WTC11 (cell line): Measurements from ENCODE around the gene SNTA1. TPM values are rescaled to one million over a fixed set of nuclear protein-coding genes. Genes with fewer than 3 reads are reported as not detected.

Source experiments
- ATAC-seq: fragments of 200-7000 bp; cut with Tn5 transposase; 2 replicates; pipeline ENCODE4 v1.10.0; 2021; ENCODE audit warnings: mild to moderate bottlenecking, moderate library complexity
- CTCF ChIA-PET: fragments of 300-600 bp; sonication (Branson Sonifier 250); formaldehyde crosslinking; loops from one replicate; lab custom pipeline; 2021; ENCODE audit warnings: antibody characterized with exemption; lab: Charles Lee
- POLR2A ChIA-PET: fragments of 350-600 bp; sonication (Branson Sonifier 250); formaldehyde crosslinking; loops from one replicate; lab custom pipeline; 2021; ENCODE audit warnings: antibody characterized with exemption; lab: Charles Lee
- DNase-seq: peaks from one replicate; pipeline ENCODE4 v3.0.0; 2021; ENCODE audit warnings: low spot score
- H3K27ac Mint-ChIP-seq: 2 replicates; pipeline ENCODE4 v1.8.0; 2021; ENCODE audit warnings: mixed read lengths
- H3K27me3 Mint-ChIP-seq: 2 replicates; pipeline ENCODE4 v1.8.0; 2021; ENCODE audit warnings: low read depth, mild to moderate bottlenecking, moderate library complexity, mixed read lengths
- H3K36me3 Mint-ChIP-seq: 2 replicates; pipeline ENCODE4 v1.8.0; 2021; ENCODE audit warnings: mixed read lengths
- H3K4me1 Mint-ChIP-seq: 2 replicates; pipeline ENCODE4 v1.8.0; 2022; ENCODE audit warnings: mixed read lengths
- H3K4me3 Mint-ChIP-seq: 2 replicates; pipeline ENCODE4 v1.8.0; 2021; ENCODE audit warnings: mild to moderate bottlenecking, moderate library complexity, mixed read lengths
- H3K9me3 Mint-ChIP-seq: 2 replicates; pipeline ENCODE4 v1.8.0; 2021; ENCODE audit warnings: mixed read lengths
- ARID4B ChIP-seq: sonication (generic); formaldehyde crosslinking; IDR thresholded peaks from 2 replicates; pipeline ENCODE4 v1.8.0; 2023; ENCODE audit warnings: missing genetic modification reagents, mild to moderate bottlenecking, borderline replicate concordance
- ATF1 ChIP-seq: sonication (generic); formaldehyde crosslinking; IDR thresholded peaks from 2 replicates; pipeline ENCODE4 v1.8.1; 2023; ENCODE audit warnings: mild to moderate bottlenecking, moderate library complexity, missing genetic modification reagents
- CTCF ChIP-seq: fragments of 200-600 bp; IDR thresholded peaks from 2 replicates; pipeline ENCODE4 v1.8.0; 2022; ENCODE audit warnings: antibody characterized with exemption
- E2F5 ChIP-seq: sonication (generic); formaldehyde crosslinking; IDR thresholded peaks from 2 replicates; pipeline ENCODE4 v1.8.1; 2022; ENCODE audit warnings: mild to moderate bottlenecking, moderate library complexity, missing genetic modification reagents
- ERG ChIP-seq: fragments of 250-450 bp; sonication (Bioruptor Pico); IDR thresholded peaks from 2 replicates; pipeline ENCODE4 v1.8.0; 2021; ENCODE audit warnings: mild to moderate bottlenecking
- FOXP1 ChIP-seq: sonication (generic); formaldehyde crosslinking; IDR thresholded peaks from 2 replicates; pipeline ENCODE4 v1.8.0; 2022; ENCODE audit warnings: missing genetic modification reagents, mild to moderate bottlenecking, moderate library complexity, borderline replicate concordance
- FOXP4 ChIP-seq: sonication (generic); formaldehyde crosslinking; IDR thresholded peaks from 2 replicates; pipeline ENCODE4 v1.8.0; 2022; ENCODE audit warnings: mild to moderate bottlenecking, missing genetic modification reagents
- JAZF1 ChIP-seq: fragments of 250-450 bp; sonication (Bioruptor Pico); IDR thresholded peaks from 2 replicates; pipeline ENCODE4 v1.9.0; 2021; ENCODE audit warnings: moderate library complexity, mild to moderate bottlenecking, inconsistent platforms
- MLX ChIP-seq: sonication (generic); formaldehyde crosslinking; IDR thresholded peaks from 2 replicates; pipeline ENCODE4 v1.8.1; 2023; ENCODE audit warnings: mild to moderate bottlenecking, missing genetic modification reagents, moderate library complexity
- NFE2L1 ChIP-seq: sonication (generic); formaldehyde crosslinking; IDR thresholded peaks from 2 replicates; pipeline ENCODE4 v1.8.1; 2023; ENCODE audit warnings: missing genetic modification reagents
- NFYB ChIP-seq: sonication (generic); formaldehyde crosslinking; conservative IDR thresholded peaks from 2 replicates; pipeline ENCODE4 v1.8.0; 2022; ENCODE audit warnings: low read depth, missing genetic modification reagents
- TEAD1 ChIP-seq: sonication (generic); formaldehyde crosslinking; IDR thresholded peaks from 2 replicates; pipeline ENCODE4 v1.8.0; 2022; ENCODE audit warnings: mild to moderate bottlenecking, missing genetic modification reagents
- TEAD4 ChIP-seq: sonication (generic); formaldehyde crosslinking; IDR thresholded peaks from 2 replicates; pipeline ENCODE4 v1.8.0; 2022; ENCODE audit warnings: mild to moderate bottlenecking, missing genetic modification reagents
- ZBTB21 ChIP-seq: sonication (generic); formaldehyde crosslinking; IDR thresholded peaks from 2 replicates; pipeline ENCODE4 v1.8.1; 2023; ENCODE audit warnings: mild to moderate bottlenecking, missing genetic modification reagents, borderline replicate concordance
- ZNF138 ChIP-seq: sonication (generic); formaldehyde crosslinking; conservative IDR thresholded peaks from 2 replicates; pipeline ENCODE4 v1.8.1; 2022; ENCODE audit warnings: mild to moderate bottlenecking, moderate library complexity, missing genetic modification reagents
- ZNF396 ChIP-seq: fragments of 250-450 bp; sonication (Bioruptor Pico); IDR thresholded peaks from 2 replicates; pipeline ENCODE4 v1.8.0; 2021; ENCODE audit warnings: mild to moderate bottlenecking, moderate library complexity, borderline replicate concordance
- total RNA-seq: library from RNA; stranded (reverse); gene quantifications from 3 replicates; pipeline ENCODE4 v1.2.3, GENCODE V29; 2021

SNTA1 gene
- total RNA-seq, 1 experiment from 2014 or later, result 5.3 TPM

- TF ChIP-seq CTCF, result no peak
- TF ChIP-seq E2F5 (CRISPR knock-in tag), result no peak
- TF ChIP-seq ERG, result no peak
- no peak for TF ChIP-seq ZBTB21 (CRISPR knock-in tag)
- no peak for TF ChIP-seq ATF1 (CRISPR knock-in tag)
- no peak for TF ChIP-seq NFE2L1
- no peak for TF ChIP-seq FOXP1
- TF ChIP-seq, all 79 proteins: peak for 0
Observed at GRCh38 chr20:33474097-33474873, 30.7 kb upstream of the SNTA1 start (continued).

GRCh38 chr20:33472868-33473435 is 29.4 kb upstream of the SNTA1 start:
- Mint-ChIP-seq H3K9me3 (no peaks in the 10 kb centered on the region), H3K36me3 (no peaks in the 10 kb centered on the region), H3K4me1 (peaks cover 39% of the 10 kb centered on the region), H3K4me3 (no peak overlapping the region), H3K27me3 (peaks cover 3% of the 10 kb centered on the region; the same call in 1 of the 2 replicates), H3K27ac (peak overlapping the region; percentile 82; the same call in 1 of the 2 replicates)
- no peak for ATAC-seq
- ChIA-PET POLR2A (no interaction called here), CTCF (interaction anchor here (1.0 to 3.1 kb wide), 3 partner anchors 15 to 29 kb away, joined by 3 to 11 read pairs (median 3); partner anchors contain the start of gene CBFA2T2)
- no peak for DNase-seq
- TF ChIP-seq FOXP4 (CRISPR knock-in tag), result no peak
- no peak for TF ChIP-seq ARID4B (CRISPR knock-in tag)
- TF ChIP-seq ZNF138 (CRISPR knock-in tag), result no peak
- TF ChIP-seq TEAD4, result no peak
- TF ChIP-seq ZNF396 (CRISPR knock-in tag), result no peak
- no peak for TF ChIP-seq TEAD1 (CRISPR knock-in tag)
- no peak for TF ChIP-seq JAZF1 (CRISPR knock-in tag)
- TF ChIP-seq NFYB, result no peak
- TF ChIP-seq MLX (CRISPR knock-in tag), result no peak
